Measurements from ENCODE around the gene STARD3NL.

STARD3NL gene

DNA sequence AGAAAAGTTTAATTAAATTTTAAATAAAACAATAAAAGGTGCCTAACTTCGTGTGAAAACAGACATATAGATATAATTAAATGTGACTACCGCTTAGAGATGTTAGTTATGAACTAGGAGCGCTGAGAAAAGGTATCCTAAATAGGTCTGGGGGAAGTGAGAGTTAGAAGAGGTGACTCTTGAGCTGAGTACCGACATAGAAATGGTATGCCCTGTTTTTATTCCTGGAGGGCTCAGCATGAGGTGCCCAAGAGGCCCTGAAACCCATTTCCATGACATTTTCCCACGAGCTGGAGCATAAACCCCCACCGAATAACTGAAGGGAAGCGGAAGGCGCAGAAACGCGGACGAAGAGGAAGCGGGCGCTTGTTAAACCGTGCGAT lies 433 bp upstream of the STARD3NL start:
- Histone ChIP-seq H3K36me3 (peaks cover 0 to 11% (median 0%) of the 10 kb centered on the region in 11 experiments; a peak in 8 of 22 replicates), H3K9me3 (replicated peaks in 1 of 11) (peaks cover 0 to 12% (median 0%) of the 10 kb centered on the region in 11 experiments; a peak in 4 of 22 replicates), H3K4me2 (peak overlapping the region; percentile 70 to 86 (median 79)), H3K27ac (peak overlapping the region; percentile 36 to 93 (median 80); a peak in 21 of 22 replicates), H3K4me3 (peak overlapping the region; percentile 66 to 93 (median 85)), H4K20me1 (peaks cover 0 to 30% (median 5%) of the 10 kb centered on the region in 11 experiments; a peak in 10 of 22 replicates), H3K27me3 (no peaks in the 10 kb centered on the region), H3K9ac (peak overlapping the region; percentile 71 to 90 (median 84); a peak in 21 of 22 replicates), H3K4me1 (peaks cover 18 to 37% (median 26%) of the 10 kb centered on the region in 10 experiments)
- no peak for TF ChIP-seq Cebpa-rat (IDR thresholded peaks at IDR 0.05)

DNA sequence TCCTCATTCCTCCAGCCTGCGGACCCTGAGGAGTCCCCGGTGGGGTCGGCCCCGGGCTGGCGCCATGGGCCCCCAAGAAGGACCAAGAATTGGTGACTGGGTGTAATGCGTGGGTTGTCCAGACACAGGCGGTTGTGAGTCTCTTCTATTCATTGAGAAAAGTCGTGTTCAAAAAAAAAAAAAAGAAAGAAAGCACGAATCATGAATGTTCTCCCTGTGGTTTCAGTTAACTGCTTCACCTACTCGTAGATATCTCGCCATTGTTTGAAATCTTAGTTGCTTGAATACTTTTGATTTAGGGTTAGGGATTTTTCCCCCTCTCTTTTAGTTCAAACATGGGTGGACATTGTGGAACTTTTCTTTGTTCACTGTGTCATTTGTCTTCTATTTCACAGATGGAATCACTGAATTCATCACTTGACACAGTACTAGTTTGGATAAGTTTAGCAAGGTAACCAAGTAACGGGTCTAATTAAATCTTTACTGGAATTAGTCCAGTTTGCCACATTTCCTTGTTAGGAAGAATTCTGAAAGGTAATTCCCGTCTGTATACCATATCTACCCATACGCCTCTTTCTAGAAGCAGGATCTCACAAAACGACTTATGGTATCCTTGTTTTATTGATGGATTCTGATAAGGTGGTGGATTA lies 775 bp downstream of the STARD3NL start:
- peaks cover 0 to 10% (median 0%) of the 10 kb centered on the region in 11 experiments; a peak in 4 of 22 replicates for H3K9me3 ChIP-seq (replicated peaks in 1 of 11)
- H3K9ac ChIP-seq = peak overlapping the region; percentile 78 to 90 (median 85)
- H3K4me2 ChIP-seq = peak overlapping the region; percentile 77 to 94 (median 83)
- no peaks in the 10 kb centered on the region for H3K27me3 ChIP-seq
- peak overlapping the region; percentile 66 to 93 (median 85) for H3K4me3 ChIP-seq
- no peak for TF ChIP-seq Cebpa-rat (IDR thresholded peaks at IDR 0.05)
- H4K20me1 ChIP-seq = peaks cover 0 to 39% (median 7%) of the 10 kb centered on the region in 11 experiments; a peak in 10 of 22 replicates
- H3K4me1 ChIP-seq = peaks cover 18 to 36% (median 25%) of the 10 kb centered on the region in 10 experiments
- peak overlapping the region; percentile 74 to 93 (median 82) for H3K27ac ChIP-seq
- H3K36me3 ChIP-seq = peaks cover 3 to 23% (median 5%) of the 10 kb centered on the region in 11 experiments; a peak in 11 of 22 replicates

DNA sequence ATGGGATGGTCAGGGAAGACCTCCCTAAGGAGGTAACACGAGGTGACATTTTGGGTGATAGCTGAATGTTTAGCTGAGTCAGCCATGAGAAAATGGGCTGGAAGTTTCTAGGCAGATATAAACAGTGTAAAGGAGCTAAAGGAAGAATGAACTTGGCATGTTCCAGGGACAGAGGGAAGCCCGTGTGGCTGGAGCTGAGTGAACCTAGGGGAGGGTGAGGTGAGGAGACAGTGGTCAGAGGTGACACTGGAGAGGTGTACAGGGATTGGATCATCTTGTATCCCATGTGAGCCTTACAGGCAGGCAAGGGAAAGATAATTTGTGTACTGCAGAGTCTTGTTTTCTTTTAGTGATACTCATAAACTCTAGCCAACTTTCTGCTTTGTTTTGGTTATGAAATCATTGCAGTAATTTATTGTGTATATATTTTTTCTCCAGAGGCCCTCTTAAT lies 1.8 kb downstream of the STARD3NL start:
- H3K9ac ChIP-seq = peak overlapping the region in 2 of 11 experiments; percentile 37 to 85; a peak in 4 of 22 replicates
- H3K36me3 ChIP-seq = peaks cover 8 to 29% (median 11%) of the 10 kb centered on the region in 11 experiments; a peak in 15 of 22 replicates
- H4K20me1 ChIP-seq = peaks cover 0 to 44% (median 9%) of the 10 kb centered on the region in 11 experiments; a peak in 10 of 22 replicates
- H3K4me3 ChIP-seq = peak overlapping the region in 6 of 10 experiments; percentile 18 to 93 (median 84); a peak in 10 of 20 replicates
- no peaks in the 10 kb centered on the region for H3K27me3 ChIP-seq
- no peak for TF ChIP-seq Cebpa-rat (IDR thresholded peaks at IDR 0.05)
- H3K4me1 ChIP-seq = peaks cover 18 to 42% (median 29%) of the 10 kb centered on the region in 10 experiments
- no peak overlapping the region for H3K27ac ChIP-seq
- peaks cover 0 to 16% (median 0%) of the 10 kb centered on the region in 11 experiments; a peak in 6 of 22 replicates for H3K9me3 ChIP-seq (replicated peaks in 1 of 11)
- H3K4me2 ChIP-seq = peak overlapping the region; percentile 77 to 94 (median 83)

DNA sequence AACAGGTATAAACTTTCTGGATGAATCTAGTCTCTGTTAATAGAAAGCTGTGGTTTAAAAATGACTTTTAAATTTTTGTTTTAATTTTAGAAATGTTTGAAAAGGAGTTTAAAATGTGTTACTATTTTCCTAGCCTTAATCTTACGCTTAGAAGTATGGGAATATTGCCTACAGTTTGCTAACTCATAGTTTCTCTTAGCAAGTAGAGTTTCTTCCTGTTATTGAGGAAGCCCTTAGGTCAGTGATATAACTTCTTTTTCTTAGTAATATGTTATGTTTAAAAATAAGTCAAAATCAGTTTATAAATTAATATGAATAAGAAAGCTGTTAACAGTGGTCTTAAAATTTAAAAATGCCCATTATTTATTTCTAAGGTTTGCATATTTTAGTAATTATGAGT lies 3.1 kb downstream of the STARD3NL start:
- no peak overlapping the region for H3K4me3 ChIP-seq
- peaks cover 0 to 56% (median 16%) of the 10 kb centered on the region in 11 experiments; a peak in 10 of 22 replicates for H4K20me1 ChIP-seq
- no peak overlapping the region for H3K27ac ChIP-seq
- peaks cover 26 to 47% (median 40%) of the 10 kb centered on the region in 10 experiments for H3K4me1 ChIP-seq
- peaks cover 0 to 9% (median 0%) of the 10 kb centered on the region in 11 experiments; a peak in 3 of 22 replicates for H3K9me3 ChIP-seq (replicated peaks in 1 of 11)
- no peak overlapping the region for H3K9ac ChIP-seq
- TF ChIP-seq Cebpa-rat (IDR thresholded peaks at IDR 0.05) = no peak
- H3K36me3 ChIP-seq = peaks cover 8 to 41% (median 16%) of the 10 kb centered on the region in 11 experiments; a peak in 15 of 22 replicates
- peak overlapping the region in 5 of 11 experiments; percentile 85 to 94 (median 86); a peak in 8 of 22 replicates for H3K4me2 ChIP-seq
- H3K27me3 ChIP-seq = no peaks in the 10 kb centered on the region

DNA sequence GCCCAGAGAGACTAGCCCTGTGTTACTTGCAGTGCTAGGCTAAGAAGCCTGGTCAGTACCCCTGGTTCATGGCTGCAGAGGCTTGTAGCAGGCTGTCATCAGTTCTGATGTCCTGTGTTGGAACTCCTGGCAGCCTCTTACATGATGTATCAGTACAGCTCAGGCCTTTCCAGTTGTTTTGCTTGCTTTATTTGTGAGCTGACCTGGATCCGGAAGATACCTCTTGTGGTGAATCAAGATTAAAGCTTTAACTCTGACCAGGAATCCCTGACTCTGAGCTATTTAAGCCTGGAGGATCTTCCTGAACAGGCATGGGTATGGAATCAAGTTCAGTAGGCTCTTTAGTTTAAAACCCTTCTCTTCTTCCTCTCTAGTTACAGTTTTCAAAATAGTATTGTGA lies 4.4 kb downstream of the STARD3NL start:
- TF ChIP-seq Cebpa-rat (IDR thresholded peaks at IDR 0.05) = no peak
- Histone ChIP-seq H3K36me3 (peaks cover 8 to 41% (median 17%) of the 10 kb centered on the region in 11 experiments; a peak in 15 of 22 replicates), H3K4me2 (no peak overlapping the region), H3K4me3 (no peak overlapping the region), H3K4me1 (peaks cover 26 to 59% (median 40%) of the 10 kb centered on the region in 10 experiments), H3K27ac (no peak overlapping the region), H3K27me3 (no peaks in the 10 kb centered on the region), H4K20me1 (peaks cover 0 to 69% (median 25%) of the 10 kb centered on the region in 11 experiments; a peak in 11 of 22 replicates), H3K9me3 (replicated peaks in 1 of 11) (peaks cover 0 to 9% (median 0%) of the 10 kb centered on the region in 11 experiments; a peak in 3 of 22 replicates), H3K9ac (no peak overlapping the region)

DNA sequence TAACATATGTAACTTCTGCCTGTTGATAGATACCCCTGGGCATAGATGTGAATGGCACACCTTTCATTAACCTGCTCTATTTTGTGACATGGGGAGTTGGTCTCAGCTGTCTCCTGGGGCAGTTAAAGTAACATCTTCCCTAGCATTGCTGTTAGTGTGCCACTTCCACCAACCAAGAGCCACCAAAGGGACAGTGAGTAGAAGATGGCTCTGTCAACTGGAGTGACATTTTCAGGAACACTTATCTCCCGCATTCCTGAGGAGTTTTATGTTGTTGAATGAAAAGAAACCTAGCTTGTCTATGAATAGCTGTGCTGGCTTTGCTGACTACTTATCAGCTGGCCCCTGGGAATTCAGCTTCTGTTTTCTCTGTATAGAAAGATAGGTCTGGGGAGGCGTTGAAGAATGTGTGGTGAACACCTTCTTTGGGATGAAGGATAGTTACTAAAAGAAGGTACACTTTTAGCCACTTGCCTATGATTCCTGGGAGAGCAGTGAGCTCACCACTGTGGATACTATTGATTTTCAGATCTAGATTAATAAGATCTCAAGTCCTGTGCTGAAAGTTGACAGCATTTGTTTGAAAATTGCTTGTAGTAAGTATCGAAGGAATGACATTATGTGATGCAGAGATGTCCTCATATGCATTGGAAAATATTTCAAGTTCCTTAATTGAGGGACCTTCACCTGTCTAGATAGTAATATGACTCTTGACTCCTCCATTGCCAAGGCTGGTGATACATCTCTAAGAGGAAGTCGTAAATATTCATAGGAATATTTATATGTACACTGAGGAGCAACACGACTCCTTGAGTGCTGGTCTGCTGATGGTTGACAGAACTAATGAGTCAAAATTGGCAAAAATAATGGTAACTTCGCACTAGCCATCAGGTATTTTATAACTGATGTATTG lies 7.6 kb downstream of the STARD3NL start:
- no peak overlapping the region for H3K9ac ChIP-seq
- H4K20me1 ChIP-seq = peaks cover 5 to 89% (median 27%) of the 10 kb centered on the region in 11 experiments; a peak in 13 of 22 replicates
- H3K4me1 ChIP-seq = peaks cover 28 to 58% (median 39%) of the 10 kb centered on the region in 10 experiments
- H3K27me3 ChIP-seq = no peaks in the 10 kb centered on the region
- no peak overlapping the region for H3K27ac ChIP-seq
- H3K4me3 ChIP-seq = no peak overlapping the region
- H3K4me2 ChIP-seq = peak overlapping the region in 8 of 11 experiments; percentile 9 to 45 (median 33); a peak in 10 of 22 replicates
- TF ChIP-seq Cebpa-rat (IDR thresholded peaks at IDR 0.05) = no peak
- peaks cover 10 to 49% (median 20%) of the 10 kb centered on the region in 11 experiments; a peak in 19 of 22 replicates for H3K36me3 ChIP-seq
- peaks cover under 1 to 17% (median 6%) of the 10 kb centered on the region in 11 experiments; a peak in 13 of 22 replicates for H3K9me3 ChIP-seq (replicated peaks in 1 of 11)

DNA sequence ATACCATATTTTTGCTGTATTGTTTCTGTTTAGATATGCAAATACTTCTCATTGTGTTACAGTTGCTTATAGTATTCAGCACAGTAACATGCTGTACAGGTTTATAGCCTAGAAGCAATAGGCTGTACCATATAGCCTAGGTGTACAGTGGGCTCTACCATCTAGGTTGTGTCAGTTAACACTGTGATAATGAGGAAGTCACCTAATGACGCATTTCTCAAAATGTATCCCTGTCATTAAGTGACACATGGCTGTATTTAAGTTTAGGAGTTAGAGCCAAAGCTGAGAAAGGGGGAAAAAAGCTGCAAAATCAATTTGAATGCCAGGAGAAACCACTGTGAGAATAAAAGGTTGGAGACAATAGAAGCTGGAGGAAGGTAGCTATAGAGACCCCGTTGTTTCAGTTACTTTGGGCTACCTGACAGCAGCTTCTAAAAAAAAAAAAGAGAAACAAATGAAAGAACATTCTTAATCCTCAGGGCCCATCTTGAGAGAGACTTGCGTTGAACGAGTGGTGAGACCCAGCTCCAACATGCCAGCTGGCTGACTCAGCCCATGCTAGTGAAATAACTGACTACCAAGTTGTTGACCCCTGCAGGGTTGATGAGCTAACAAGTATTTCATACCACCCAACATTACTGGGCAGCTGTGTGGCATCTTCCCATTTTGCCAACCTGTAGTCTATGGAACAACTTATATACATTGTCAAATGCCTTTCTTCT lies 8.7 kb downstream of the STARD3NL start:
- Histone ChIP-seq H3K4me3 (no peak overlapping the region), H3K27ac (no peak overlapping the region), H4K20me1 (peaks cover 5 to 85% (median 27%) of the 10 kb centered on the region in 11 experiments; a peak in 13 of 22 replicates), H3K27me3 (no peaks in the 10 kb centered on the region), H3K4me1 (peaks cover 22 to 53% (median 35%) of the 10 kb centered on the region in 10 experiments), H3K9ac (no peak overlapping the region), H3K9me3 (replicated peaks in 1 of 11) (peaks cover 12 to 27% (median 17%) of the 10 kb centered on the region in 11 experiments; a peak in 20 of 22 replicates), H3K4me2 (peak overlapping the region in 1 of 11 experiments; percentile 55; a peak in 1 of 22 replicates), H3K36me3 (peaks cover 11 to 57% (median 24%) of the 10 kb centered on the region in 11 experiments; a peak in 20 of 22 replicates)
- TF ChIP-seq Cebpa-rat (IDR thresholded peaks at IDR 0.05) = no peak
